Upper lobe of right lung (tissue), 1 donor: ENCODE data around the gene CDH23. TPM values are rescaled to one million over a fixed set of nuclear protein-coding genes. Genes with fewer than 3 reads are reported as not detected.

Experiments used
- ATAC-seq: fragments of 200-7000 bp; cut with Tn5 transposase; one replicate; pipeline ENCODE4 v1.9.1; 2020; ENCODE audit warnings: mild to moderate bottlenecking, moderate library complexity
- DNase-seq: peaks from one replicate; pipeline ENCODE4 v3.0.0-alpha.2; 2020
- H3K27ac ChIP-seq: fragments of 200-600 bp; one replicate; pipeline ENCODE4 v1.8.0; 2022
- H3K27me3 ChIP-seq: fragments of 200-600 bp; one replicate; pipeline ENCODE4 v1.8.0; 2022; ENCODE audit warnings: mild to moderate bottlenecking
- H3K36me3 ChIP-seq: fragments of 200-600 bp; one replicate; pipeline ENCODE4 v1.8.0; 2022
- H3K4me1 ChIP-seq: fragments of 200-600 bp; one replicate; pipeline ENCODE4 v1.8.0; 2022
- H3K4me3 ChIP-seq: fragments of 200-600 bp; one replicate; pipeline ENCODE4 v1.8.0; 2022; ENCODE audit warnings: mild to moderate bottlenecking
- H3K9me3 ChIP-seq: fragments of 200-600 bp; one replicate; pipeline ENCODE4 v1.8.0; 2022
- CTCF ChIP-seq: fragments of 200-600 bp; IDR thresholded peaks from one replicate; pipeline ENCODE4 v1.8.0; 2022; ENCODE audit warnings: antibody characterized with exemption
- intact Hi-C: fragments of 100-400 bp; cut with DNase I; formaldehyde crosslinking; loops from one replicate; pipeline ENCODE4 v1.11.0; 2022
- total RNA-seq: library from RNA; stranded (reverse); fragmentation: NEBNext Ultra II Directional; extraction: Animal tissue kit (Norgen Biotek cat#: 25700); gene quantifications from one replicate; pipeline ENCODE4 v1.2.1, GENCODE V29; 2021
- donor health status: DM: no; HTN: yes; CAD: no; lungs with severe emphysema.

CDH23 gene
- total RNA-seq, 1 donor from 2014 or later: 10.9 TPM

- no peak overlapping the region for H3K4me3 ChIP-seq
- DNase-seq (no peak), ATAC-seq (no peak)
- intact Hi-C loops: no loop called here
- H3K27ac ChIP-seq: no peak overlapping the region
- no peaks in the 10 kb centered on the region for H3K9me3 ChIP-seq
- no peak for TF ChIP-seq CTCF
- no peaks in the 10 kb centered on the region for H3K27me3 ChIP-seq
- no peaks in the 10 kb centered on the region for H3K36me3 ChIP-seq
- H3K4me1 ChIP-seq: no peaks in the 10 kb centered on the region
Observed at GRCh38 chr10:71802235-71802634, 405.5 kb downstream of the CDH23 start.

GRCh38 chr10:71802715-71803488 lies 406.2 kb downstream of the CDH23 start:
- no peak overlapping the region for H3K27ac ChIP-seq
- H3K36me3 ChIP-seq: no peaks in the 10 kb centered on the region
- H3K4me1 ChIP-seq: no peaks in the 10 kb centered on the region
- no peaks in the 10 kb centered on the region for H3K9me3 ChIP-seq
- no peak for TF ChIP-seq CTCF
- H3K4me3 ChIP-seq: no peak overlapping the region
- no peaks in the 10 kb centered on the region for H3K27me3 ChIP-seq
- intact Hi-C loops: no loop called here
- DNase-seq: no peak
- ATAC-seq: no peak

GRCh38 chr10:71804077-71804476 lies 407.4 kb downstream of the CDH23 start:
- H3K4me1 ChIP-seq: no peaks in the 10 kb centered on the region
- no peak for DNase-seq
- no peaks in the 10 kb centered on the region for H3K27me3 ChIP-seq
- TF ChIP-seq CTCF: no peak
- peak; percentile 32 for ATAC-seq
- no peaks in the 10 kb centered on the region for H3K9me3 ChIP-seq
- intact Hi-C loops: no loop called here
- no peaks in the 10 kb centered on the region for H3K36me3 ChIP-seq
- H3K27ac ChIP-seq: no peak overlapping the region
- H3K4me3 ChIP-seq: no peak overlapping the region

GRCh38 chr10:71805776-71806703 lies 409.3 kb downstream of the CDH23 start:
- no peaks in the 10 kb centered on the region for H3K4me1 ChIP-seq
- ATAC-seq: peak; percentile 80
- no peak overlapping the region for H3K27ac ChIP-seq
- intact Hi-C loops: no loop called here
- H3K36me3 ChIP-seq: no peaks in the 10 kb centered on the region
- H3K4me3 ChIP-seq: no peak overlapping the region
- no peak for DNase-seq
- no peaks in the 10 kb centered on the region for H3K27me3 ChIP-seq
- TF ChIP-seq CTCF: no peak
- H3K9me3 ChIP-seq: no peaks in the 10 kb centered on the region

GRCh38 chr10:71806704-71807556 lies 410.2 kb downstream of the CDH23 start:
- no peak overlapping the region for H3K4me3 ChIP-seq
- H3K36me3 ChIP-seq: no peaks in the 10 kb centered on the region
- TF ChIP-seq CTCF: no peak
- intact Hi-C loops: no loop called here
- ATAC-seq: no peak
- H3K27ac ChIP-seq: no peak overlapping the region
- no peaks in the 10 kb centered on the region for H3K4me1 ChIP-seq
- DNase-seq: no peak
- no peaks in the 10 kb centered on the region for H3K27me3 ChIP-seq
- no peaks in the 10 kb centered on the region for H3K9me3 ChIP-seq
